H1 (cell line): Measurements from ENCODE around the gene CROT. TPM values are rescaled to one million over a fixed set of nuclear protein-coding genes. Genes with fewer than 3 reads are reported as not detected.

ENCODE experiments used
- EGR1 ChIP-seq: IDR thresholded peaks from 2 replicates; pipeline ENCODE4 v1.6.1; 2011; ENCODE audit warnings: low read depth, low read length, borderline replicate concordance
- EP300 ChIP-seq, 2 experiments: IDR thresholded peaks; 1 replicate in 1 of 2; 2 replicates in 1 of 2; pipeline ENCODE4 v1.6.1; 2011 to 2012; ENCODE audit warnings: low read depth in 2 of 2, low read length in 2 of 2, mild to moderate bottlenecking in 2 of 2, borderline replicate concordance in 1 of 2, inconsistent platforms in 1 of 2, moderate library complexity in 1 of 2
- EZH2 ChIP-seq: fragments of 200-600 bp; sonication (generic); IDR thresholded peaks from 2 replicates; pipeline ENCODE4 v1.7.1; 2012; ENCODE audit warnings: low read depth, mild to moderate bottlenecking, moderate library complexity, low read length, inconsistent platforms; ENCODE audit not compliant: severe bottlenecking
- HDAC2 ChIP-seq, 2 experiments: fragments of 300-600 bp in 1 of 2; sonication (generic) in 1 of 2; IDR thresholded peaks; 2 replicates each; pipeline ENCODE4 v1.6.1; 2011 to 2012; ENCODE audit warnings: low read depth in 2 of 2, low read length in 2 of 2, mild to moderate bottlenecking in 2 of 2, moderate library complexity in 2 of 2, borderline replicate concordance in 1 of 2, inconsistent platforms in 1 of 2
- KDM4A ChIP-seq: IDR thresholded peaks from one replicate; pipeline ENCODE4 v1.7.1; 2012; ENCODE audit warnings: low read depth, mild to moderate bottlenecking, moderate library complexity, low read length, inconsistent platforms; ENCODE audit not compliant: severe bottlenecking
- TAF1 ChIP-seq: IDR thresholded peaks from 2 replicates; pipeline ENCODE4 v1.6.1; 2011; ENCODE audit warnings: mild to moderate bottlenecking, low read depth, low read length
- TCF12 ChIP-seq: IDR thresholded peaks from 2 replicates; pipeline ENCODE4 v1.6.1; 2011; ENCODE audit warnings: low read depth, mild to moderate bottlenecking, low read length
- polyA plus RNA-seq, 7 experiments: library from polyadenylated mRNA; depleted of rRNA in 3 of 7; stranded (reverse) in 5 of 7; unstranded in 2 of 7; fragments of >200 nt in 5 of 7; fragments of 200-250 nt in 2 of 7; gene quantifications; 1 replicate in 5 of 7; 2 replicates in 1 of 7; 4 replicates in 1 of 7; pipeline versions ENCODE4 v1.2.1 to v1.2.3, GENCODE V29; 2011 to 2013; ENCODE audit warnings: missing spikeins in 2 of 7, mixed read lengths in 2 of 7
- total RNA-seq: library from RNA; stranded (reverse); fragmentation: NEBNext Ultra II Directional; extraction: Animal tissue kit (Norgen Biotek cat#: 25700); gene quantifications from 2 replicates; pipeline ENCODE4 v1.2.1, GENCODE V29; 2021
- TF ChIP-seq, protein P1 (sequence below): fragments of 300-600 bp; sonication (generic); IDR thresholded peaks from 2 replicates; pipeline ENCODE4 v1.7.1; 2012; ENCODE audit warnings: low read length, moderate library complexity, mild to moderate bottlenecking, inconsistent platforms; ENCODE audit not compliant: insufficient replicate concordance
- TF ChIP-seq, protein P2 (sequence below): IDR thresholded peaks from 2 replicates; pipeline ENCODE4 v1.6.1; 2012; ENCODE audit warnings: low read length, inconsistent platforms

CROT gene
- total and polyA plus RNA-seq, 2 of the 8 experiments (the other 6 are each of a cell fraction or from before 2014, with no cell fraction given) = 2.2 to 5.6 TPM

DNA sequence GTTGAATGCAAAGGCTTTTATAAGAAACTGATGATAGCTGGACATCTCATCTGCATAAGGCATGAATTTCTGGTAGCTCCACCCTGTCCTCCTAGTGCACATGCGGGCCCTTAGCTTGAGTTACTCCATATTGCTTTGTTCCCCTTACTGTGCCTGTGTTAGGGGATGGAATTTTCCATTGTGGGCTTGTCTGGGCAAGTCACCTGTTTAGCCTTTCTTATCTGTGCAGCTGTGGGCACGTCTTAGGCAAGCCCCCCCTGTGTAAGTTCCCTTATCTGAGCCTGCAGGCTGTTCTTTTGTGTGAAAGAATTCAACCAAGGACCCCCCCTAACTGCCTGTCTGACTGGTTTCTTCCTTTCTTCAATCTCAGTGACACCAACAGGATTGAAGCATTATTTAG is 14.5 kb upstream of the CROT start (continued):
- TF ChIP-seq, protein P1, sequence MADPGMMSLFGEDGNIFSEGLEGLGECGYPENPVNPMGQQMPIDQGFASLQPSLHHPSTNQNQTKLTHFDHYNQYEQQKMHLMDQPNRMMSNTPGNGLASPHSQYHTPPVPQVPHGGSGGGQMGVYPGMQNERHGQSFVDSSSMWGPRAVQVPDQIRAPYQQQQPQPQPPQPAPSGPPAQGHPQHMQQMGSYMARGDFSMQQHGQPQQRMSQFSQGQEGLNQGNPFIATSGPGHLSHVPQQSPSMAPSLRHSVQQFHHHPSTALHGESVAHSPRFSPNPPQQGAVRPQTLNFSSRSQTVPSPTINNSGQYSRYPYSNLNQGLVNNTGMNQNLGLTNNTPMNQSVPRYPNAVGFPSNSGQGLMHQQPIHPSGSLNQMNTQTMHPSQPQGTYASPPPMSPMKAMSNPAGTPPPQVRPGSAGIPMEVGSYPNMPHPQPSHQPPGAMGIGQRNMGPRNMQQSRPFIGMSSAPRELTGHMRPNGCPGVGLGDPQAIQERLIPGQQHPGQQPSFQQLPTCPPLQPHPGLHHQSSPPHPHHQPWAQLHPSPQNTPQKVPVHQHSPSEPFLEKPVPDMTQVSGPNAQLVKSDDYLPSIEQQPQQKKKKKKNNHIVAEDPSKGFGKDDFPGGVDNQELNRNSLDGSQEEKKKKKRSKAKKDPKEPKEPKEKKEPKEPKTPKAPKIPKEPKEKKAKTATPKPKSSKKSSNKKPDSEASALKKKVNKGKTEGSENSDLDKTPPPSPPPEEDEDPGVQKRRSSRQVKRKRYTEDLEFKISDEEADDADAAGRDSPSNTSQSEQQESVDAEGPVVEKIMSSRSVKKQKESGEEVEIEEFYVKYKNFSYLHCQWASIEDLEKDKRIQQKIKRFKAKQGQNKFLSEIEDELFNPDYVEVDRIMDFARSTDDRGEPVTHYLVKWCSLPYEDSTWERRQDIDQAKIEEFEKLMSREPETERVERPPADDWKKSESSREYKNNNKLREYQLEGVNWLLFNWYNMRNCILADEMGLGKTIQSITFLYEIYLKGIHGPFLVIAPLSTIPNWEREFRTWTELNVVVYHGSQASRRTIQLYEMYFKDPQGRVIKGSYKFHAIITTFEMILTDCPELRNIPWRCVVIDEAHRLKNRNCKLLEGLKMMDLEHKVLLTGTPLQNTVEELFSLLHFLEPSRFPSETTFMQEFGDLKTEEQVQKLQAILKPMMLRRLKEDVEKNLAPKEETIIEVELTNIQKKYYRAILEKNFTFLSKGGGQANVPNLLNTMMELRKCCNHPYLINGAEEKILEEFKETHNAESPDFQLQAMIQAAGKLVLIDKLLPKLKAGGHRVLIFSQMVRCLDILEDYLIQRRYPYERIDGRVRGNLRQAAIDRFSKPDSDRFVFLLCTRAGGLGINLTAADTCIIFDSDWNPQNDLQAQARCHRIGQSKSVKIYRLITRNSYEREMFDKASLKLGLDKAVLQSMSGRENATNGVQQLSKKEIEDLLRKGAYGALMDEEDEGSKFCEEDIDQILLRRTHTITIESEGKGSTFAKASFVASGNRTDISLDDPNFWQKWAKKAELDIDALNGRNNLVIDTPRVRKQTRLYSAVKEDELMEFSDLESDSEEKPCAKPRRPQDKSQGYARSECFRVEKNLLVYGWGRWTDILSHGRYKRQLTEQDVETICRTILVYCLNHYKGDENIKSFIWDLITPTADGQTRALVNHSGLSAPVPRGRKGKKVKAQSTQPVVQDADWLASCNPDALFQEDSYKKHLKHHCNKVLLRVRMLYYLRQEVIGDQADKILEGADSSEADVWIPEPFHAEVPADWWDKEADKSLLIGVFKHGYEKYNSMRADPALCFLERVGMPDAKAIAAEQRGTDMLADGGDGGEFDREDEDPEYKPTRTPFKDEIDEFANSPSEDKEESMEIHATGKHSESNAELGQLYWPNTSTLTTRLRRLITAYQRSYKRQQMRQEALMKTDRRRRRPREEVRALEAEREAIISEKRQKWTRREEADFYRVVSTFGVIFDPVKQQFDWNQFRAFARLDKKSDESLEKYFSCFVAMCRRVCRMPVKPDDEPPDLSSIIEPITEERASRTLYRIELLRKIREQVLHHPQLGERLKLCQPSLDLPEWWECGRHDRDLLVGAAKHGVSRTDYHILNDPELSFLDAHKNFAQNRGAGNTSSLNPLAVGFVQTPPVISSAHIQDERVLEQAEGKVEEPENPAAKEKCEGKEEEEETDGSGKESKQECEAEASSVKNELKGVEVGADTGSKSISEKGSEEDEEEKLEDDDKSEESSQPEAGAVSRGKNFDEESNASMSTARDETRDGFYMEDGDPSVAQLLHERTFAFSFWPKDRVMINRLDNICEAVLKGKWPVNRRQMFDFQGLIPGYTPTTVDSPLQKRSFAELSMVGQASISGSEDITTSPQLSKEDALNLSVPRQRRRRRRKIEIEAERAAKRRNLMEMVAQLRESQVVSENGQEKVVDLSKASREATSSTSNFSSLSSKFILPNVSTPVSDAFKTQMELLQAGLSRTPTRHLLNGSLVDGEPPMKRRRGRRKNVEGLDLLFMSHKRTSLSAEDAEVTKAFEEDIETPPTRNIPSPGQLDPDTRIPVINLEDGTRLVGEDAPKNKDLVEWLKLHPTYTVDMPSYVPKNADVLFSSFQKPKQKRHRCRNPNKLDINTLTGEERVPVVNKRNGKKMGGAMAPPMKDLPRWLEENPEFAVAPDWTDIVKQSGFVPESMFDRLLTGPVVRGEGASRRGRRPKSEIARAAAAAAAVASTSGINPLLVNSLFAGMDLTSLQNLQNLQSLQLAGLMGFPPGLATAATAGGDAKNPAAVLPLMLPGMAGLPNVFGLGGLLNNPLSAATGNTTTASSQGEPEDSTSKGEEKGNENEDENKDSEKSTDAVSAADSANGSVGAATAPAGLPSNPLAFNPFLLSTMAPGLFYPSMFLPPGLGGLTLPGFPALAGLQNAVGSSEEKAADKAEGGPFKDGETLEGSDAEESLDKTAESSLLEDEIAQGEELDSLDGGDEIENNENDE = no peak
- TF ChIP-seq, protein P2, sequence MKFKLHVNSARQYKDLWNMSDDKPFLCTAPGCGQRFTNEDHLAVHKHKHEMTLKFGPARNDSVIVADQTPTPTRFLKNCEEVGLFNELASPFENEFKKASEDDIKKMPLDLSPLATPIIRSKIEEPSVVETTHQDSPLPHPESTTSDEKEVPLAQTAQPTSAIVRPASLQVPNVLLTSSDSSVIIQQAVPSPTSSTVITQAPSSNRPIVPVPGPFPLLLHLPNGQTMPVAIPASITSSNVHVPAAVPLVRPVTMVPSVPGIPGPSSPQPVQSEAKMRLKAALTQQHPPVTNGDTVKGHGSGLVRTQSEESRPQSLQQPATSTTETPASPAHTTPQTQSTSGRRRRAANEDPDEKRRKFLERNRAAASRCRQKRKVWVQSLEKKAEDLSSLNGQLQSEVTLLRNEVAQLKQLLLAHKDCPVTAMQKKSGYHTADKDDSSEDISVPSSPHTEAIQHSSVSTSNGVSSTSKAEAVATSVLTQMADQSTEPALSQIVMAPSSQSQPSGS = no peak
- TF ChIP-seq EGR1 (no peak), TCF12 (no peak), HDAC2 (IDR thresholded peaks at IDR 0.05; ENCODE audit: borderline replicate concordance in 1 of 2, low read depth in 2 of 2, low read length in 2 of 2) (no peak), EP300 (IDR thresholded peaks at IDR 0.05; ENCODE audit: borderline replicate concordance in 1 of 2, low read depth in 2 of 2, low read length in 2 of 2) (no peak), TAF1 (no peak), EZH2 (no peak), KDM4A (no peak)
